ENCODE data around the gene NXPH2.
A peak's percentile ranks its signal among the peaks of the same experiment; 100 is the strongest.

NXPH2 gene

GRCh38 chr2:138779781-138780445 lies at the start of gene NXPH2:
NXPH2 (minus strand) TSS chr2:138780390; CDS start chr2:138780241, 149 bp downstream.
- DNase-seq = no peak

DNA sequence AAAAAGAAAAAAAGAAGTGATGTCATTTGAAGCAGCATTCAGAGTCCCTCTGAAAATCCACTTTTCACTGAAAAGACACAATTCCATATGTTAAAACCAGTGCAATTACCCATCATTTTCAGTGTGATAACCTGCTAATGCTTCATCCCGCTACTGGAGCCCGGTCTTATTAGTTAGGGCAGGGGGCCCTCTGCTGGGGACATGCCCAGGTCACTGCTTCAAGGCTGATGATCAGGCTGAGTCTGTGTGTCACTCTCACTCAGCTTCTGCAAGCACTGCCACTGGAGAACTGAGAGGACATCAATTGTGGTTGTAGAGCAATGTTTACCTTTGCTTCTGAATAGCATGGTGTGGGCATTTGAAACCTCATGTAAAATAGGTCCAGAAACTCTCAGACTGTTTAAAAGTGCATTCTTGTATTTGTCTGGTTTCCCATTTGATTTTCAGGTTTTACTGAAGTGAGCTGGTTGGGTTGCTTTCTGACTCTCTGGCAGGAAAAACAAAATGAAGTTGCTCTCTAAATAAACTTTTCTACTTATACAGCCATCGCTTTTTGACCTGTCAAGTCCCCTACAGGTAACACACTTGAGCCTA lies 49.2 kb upstream of the NXPH2 start:
- DNase-seq = peak in 1 of 2 donors; percentile 4

- peak; percentile 3 to 78 for DNase-seq
Observed at GRCh38 chr2:138827426-138828054, 47.4 kb upstream of the NXPH2 start.

GRCh38 chr2:138823666-138824065 lies 43.5 kb upstream of the NXPH2 start:
- no peak for DNase-seq

DNA sequence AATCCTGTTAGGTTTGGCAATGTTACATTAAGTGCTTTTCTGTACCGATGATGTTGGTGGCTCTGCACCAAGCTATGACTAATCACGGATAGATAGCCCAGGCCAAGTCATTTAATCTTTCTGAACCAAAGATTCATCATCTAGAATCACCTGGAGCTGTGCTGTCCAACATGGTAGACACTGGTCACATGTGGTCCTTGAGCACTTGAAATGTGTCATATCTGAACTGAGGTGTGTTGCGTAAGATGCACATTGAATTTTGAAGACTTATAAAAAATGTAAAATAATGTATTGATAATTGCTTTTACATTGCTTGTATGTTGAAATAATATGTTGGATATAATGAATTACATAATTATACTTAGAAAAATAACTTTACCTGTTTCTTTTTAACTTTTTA lies 39.8 kb upstream of the NXPH2 start:
- no peak for DNase-seq

GRCh38 chr2:138818556-138818955 lies 38.4 kb upstream of the NXPH2 start:
- DNase-seq = no peak

- no peak for DNase-seq
Observed at GRCh38 chr2:138814123-138814898, 34.1 kb upstream of the NXPH2 start.

GRCh38 chr2:138811431-138811830 lies 31.2 kb upstream of the NXPH2 start:
- no peak for DNase-seq

DNA sequence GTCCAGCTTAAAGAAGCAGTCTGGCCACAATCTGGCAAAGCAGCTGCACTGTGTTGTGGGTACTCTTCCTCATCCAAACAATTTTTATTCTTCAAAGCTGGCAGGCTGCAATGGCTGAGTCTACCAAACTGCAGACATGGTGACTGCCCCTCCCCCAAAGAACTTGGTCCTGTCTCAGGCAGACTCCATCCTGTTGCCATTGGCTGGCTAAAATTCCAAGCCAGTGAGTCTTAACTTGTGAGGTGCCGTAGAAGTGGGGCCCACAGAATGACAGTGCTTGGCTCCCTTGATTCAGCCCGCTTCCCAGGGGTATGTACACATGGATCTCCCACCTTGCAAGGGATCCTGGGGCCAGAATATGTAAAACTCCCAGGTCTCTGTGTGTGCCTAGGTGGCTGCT lies 14.5 kb upstream of the NXPH2 start:
- DNase-seq = no peak

DNA sequence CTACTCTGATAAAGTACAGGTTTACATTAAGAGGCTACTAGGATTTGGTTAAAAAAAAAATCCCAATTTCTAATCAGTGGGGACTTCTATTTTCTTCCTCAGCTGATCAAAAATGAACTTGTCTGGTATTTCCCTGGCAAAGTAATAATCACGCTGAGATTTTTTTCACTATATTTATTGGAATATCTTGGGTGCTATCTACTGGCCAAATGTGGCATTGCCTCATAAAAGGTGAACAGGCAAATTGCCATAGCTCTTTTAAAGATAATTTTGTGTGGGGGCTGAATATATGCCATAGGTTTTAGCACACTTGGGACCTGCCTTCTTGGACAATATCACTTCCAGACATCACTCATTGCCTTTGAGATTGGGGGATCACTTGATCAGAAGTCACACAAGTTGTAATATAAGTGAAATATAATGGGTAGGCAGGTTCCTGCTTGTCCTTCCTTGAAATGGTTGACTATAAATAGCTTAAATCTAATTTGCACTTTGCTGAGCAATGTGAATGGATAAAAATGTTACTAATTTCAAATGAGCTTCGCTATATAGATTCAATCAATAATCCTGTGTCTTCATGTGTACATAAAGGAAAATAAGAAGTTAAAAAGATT lies 7.0 kb upstream of the NXPH2 start:
- DNase-seq = peak in 1 of 2 donors; percentile 37

DNA sequence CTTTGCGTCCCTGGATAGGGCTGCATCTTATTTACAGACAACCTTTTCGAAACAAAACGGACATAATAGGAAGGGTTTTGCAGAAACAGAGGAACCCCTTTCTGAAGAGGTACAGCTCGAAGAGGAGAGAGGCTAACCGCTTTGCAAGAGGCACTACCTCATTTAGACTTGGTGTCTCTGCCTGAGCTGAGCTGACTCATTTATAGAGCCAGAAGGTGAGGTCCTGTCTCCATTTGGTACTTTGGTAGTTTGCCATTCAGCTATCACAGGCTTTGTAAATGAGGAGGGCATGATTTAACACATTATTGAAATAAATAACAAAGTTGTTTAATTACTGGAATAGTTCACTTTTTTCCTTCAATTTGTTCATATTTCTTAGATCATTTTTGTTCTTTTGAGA lies 2.2 kb upstream of the NXPH2 start:
- no peak for DNase-seq

DNA sequence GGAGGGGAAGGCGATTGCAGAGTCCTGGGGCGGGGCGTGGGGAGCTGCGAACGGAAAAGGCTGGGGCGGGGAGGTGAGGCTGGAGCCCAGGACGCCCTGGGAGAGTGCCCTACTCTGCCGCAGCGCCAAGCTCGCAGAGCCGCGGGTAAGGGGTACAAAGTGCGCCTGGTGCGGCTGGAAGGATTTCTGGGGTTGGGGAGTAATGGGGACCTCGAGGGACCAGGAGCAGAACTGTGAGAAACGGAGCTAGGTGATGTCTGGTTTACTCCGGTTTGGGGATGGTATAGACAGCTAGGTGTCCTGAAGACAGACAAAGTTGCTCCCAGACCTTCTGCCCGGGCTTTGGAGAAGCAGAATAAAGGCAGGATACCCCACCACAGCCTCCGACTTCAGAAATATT lies 718 bp upstream of the NXPH2 start:
- DNase-seq = no peak

GRCh38 chr2:138780446-138780880 lies 273 bp upstream of the NXPH2 start:
- DNase-seq = no peak

DNA sequence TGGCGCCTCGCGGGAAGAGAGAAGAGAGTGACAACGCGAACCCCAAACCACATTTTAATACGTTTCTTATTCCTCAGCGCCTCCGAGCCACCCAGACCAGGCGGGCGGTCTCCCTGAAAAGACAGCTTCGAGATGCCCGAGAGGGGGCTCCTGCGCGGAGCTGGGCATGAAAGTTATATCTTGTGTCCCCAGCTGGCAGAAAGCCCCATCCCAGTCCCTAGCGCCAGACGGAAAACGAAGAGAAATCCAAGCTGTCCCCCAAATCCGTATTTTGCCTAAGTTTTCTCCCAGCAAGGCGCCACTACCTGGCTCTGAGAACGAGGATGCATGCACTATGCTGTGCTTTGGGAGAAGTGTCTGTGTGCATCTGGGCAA lies 797 bp downstream of the NXPH2 start:
- DNase-seq = no peak

- DNase-seq = no peak
Observed at GRCh38 chr2:138777996-138778395, 2.2 kb downstream of the NXPH2 start.

- DNase-seq = no peak
Observed at GRCh38 chr2:138775736-138776135, 4.5 kb downstream of the NXPH2 start.

GRCh38 chr2:138771534-138771933 lies 8.7 kb downstream of the NXPH2 start:
- DNase-seq = no peak

GRCh38 chr2:138767101-138767500 lies 13.1 kb downstream of the NXPH2 start:
- no peak for DNase-seq

DNA sequence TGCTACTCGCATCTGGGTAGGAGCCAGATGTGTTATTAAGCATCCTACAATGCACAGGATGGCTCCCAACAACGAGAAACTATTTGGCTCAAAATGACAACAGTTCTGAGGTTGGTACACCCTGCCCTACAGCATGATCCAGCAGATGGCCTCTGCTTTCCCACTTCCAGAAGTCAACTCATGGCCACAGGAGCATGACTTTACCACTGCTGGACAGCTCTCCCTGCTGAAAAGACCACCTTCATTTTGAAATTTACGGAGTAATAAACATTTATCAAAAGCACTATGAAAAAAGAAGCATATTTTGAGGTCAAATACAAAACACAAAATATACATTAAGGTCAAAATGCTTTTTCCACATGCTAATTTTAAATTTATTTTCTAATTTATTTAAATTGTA lies 13.7 kb downstream of the NXPH2 start:
- DNase-seq = no peak

DNA sequence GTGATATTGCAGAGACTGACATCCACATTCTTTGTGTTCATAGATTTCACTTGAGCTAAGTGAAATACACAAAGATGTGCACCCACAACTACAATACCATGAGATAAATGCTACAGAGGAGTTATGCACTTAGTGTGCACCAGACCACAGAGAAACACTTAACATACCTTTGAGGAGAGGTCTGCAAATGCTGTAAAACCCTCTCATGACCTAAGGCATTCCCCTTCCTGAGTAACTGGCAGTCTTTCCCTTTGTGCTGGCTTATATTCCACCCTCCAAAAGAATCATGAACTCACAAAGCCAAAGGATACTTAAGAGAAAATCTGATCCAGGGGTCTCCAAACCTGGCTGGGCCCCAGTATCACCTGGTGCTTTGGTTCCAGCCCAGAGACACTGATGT lies 16.2 kb downstream of the NXPH2 start:
- no peak for DNase-seq

GRCh38 chr2:138762533-138762932 lies 17.7 kb downstream of the NXPH2 start:
- no peak for DNase-seq

DNA sequence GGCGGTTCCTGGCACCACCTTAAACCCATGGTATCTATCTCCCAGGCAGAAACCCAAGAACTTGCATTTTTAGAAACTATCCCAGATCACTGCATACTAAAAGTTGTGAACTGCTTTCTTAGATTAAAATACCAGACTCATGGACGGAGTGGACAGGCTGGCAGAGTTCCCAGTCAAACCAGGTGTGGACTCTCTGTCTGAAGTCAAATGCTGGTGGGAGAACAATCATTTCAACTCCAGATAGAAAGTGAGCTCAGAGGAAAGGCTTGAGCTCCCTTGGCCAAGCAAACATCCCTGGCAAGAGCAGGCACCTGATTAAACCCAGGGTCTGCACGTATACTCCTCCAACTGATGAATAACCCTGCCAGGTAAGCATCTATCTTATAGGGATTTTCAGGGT lies 19.5 kb downstream of the NXPH2 start:
- no peak for DNase-seq

GRCh38 chr2:138757384-138757783 lies 22.8 kb downstream of the NXPH2 start:
- no peak for DNase-seq
